ENCODE data around the gene SRRT.

The SRRT gene

DNA sequence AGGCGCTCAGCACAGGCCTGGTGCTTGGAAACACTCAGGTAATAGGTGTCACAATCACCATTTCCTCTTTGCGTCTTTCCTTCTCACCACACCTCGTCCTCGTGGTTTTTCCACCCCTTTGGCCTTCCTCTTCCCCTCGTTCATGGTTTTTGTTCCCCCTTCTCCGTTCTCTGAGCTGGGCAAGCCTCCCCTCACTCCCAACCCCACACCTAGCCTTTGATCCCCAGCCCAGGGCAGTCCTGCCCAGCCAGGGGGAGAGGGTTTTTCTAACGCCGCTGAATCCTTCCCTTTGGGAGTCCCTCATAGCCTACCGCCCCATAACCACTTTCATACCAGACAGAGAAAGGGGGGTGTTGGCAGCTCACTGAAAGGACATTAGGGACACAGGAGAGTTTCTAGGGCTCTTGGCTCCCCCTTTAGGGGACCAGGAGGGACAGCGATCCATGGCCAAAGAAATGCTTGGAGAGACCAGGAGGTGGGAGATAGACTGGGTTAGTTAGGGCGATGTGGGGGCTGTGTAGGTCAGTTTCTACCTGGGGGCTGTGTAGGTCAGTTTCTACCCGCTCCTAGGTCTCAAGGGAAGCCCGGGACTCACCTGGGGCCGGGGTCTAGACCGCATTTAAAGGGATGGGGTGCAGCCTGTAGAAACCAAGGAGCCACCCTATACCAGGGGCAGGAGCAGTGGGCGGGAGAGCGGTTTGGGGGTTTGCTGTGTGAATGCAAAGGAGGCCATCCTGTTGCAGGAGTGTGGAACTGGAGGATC lies 49.0 kb upstream of the SRRT start (continued):
- TF ChIP-seq PRDM4 (tag by site-specific recombination; IDR thresholded peaks at IDR 0.05) (peak; percentile 75), ZBTB17 (tag by site-specific recombination; IDR thresholded peaks at IDR 0.05) (0 out of 2 replicates have a peak, but pooled peaks have one; percentile 9), ZBTB48 (tag by site-specific recombination; IDR thresholded peaks at IDR 0.05) (peak; percentile 72; the same call in 1 of the 2 replicates), ZNF391 (tag by site-specific recombination; IDR thresholded peaks at IDR 0.05; ENCODE audit: borderline replicate concordance, low read depth) (no peak), ZNF610 (tag by site-specific recombination; IDR thresholded peaks at IDR 0.05; ENCODE audit: borderline replicate concordance) (no peak), CTCF (tag by site-specific recombination; IDR thresholded peaks at IDR 0.05) (peak; percentile 57; the same call in 1 of the 2 replicates)

DNA sequence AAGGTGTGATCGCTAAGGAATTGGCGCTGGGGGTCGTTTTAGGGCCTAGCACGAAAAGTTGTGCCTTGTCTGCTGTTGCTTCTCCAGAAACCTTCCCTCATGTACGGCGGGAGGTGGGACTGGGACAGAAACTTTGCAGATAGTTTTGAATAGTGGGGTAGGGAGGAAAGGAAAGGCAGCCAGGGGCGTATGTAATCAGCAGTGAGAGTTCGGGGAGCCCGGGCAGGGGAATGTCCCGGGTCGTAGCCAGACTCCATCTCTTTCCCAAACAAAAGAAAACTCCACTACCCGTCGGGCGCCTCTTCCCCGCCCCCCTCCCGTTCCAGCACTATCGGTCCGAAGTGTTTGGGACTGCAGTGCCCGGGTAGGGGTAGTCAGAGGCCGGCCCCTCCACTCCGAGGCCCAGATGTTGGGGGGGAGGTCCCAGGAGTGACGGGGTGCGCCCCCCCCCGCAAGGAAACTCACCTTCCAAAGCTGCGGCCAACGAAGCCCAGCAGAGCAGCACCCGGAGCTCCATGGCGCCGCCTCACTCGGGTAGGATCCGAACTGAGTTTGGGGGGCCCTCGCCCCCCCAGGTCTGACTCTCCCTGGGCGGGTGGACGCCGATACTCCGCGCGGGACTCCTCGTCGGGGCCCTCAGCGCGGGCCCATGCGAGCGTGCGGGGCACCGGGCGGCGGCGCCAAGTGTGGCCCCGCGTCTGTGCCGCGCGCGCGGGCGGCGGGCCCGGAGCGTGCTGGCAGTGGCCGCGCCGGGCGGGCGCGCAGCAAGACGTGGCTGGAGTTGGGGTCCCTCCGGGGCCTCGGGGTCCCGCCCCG lies 48.2 kb upstream of the SRRT start:
- ChIA-PET POLR2A (interaction anchor here (0.6 to 2.7 kb wide), 17 partner anchors 8 to 397 kb away, joined by 3 to 25 read pairs (median 5); partner anchors contain the start of genes MEPCE, POP7, SLC12A9 and SRRT), CTCF (interaction anchor here (0.6 to 2.0 kb wide), 11 partner anchors 10 to 654 kb away, joined by 3 to 13 read pairs (median 5); partner anchors contain the start of gene SLC12A9)
- Histone ChIP-seq H3K4me3 (ENCODE audit: low read depth, low read length) (peak overlapping the region; percentile 82), H3K9me3 (ENCODE audit: control insufficient read depth, insufficient read depth, low read depth, low read length) (no peaks in the 10 kb centered on the region), H3K27ac (ENCODE audit: extremely low read depth, low read depth, low read length) (peak overlapping the region; percentile 91; the same call in 1 of the 2 replicates), H3K4me1 (ENCODE audit: control insufficient read depth, insufficient read depth, low read length) (no peaks in the 10 kb centered on the region), H3K36me3 (ENCODE audit: control insufficient read depth in 2 of 2, insufficient read depth in 1 of 2, low read length in 2 of 2) (peaks cover 10 to 29% of the 10 kb centered on the region in 2 experiments; a peak in 2 of 3 replicates)
- TF ChIP-seq PATZ1 (tag by site-specific recombination; IDR thresholded peaks at IDR 0.05) (peak; percentile 93), ZNF335 (tag by site-specific recombination; conservative IDR thresholded peaks at IDR 0.05) (peak; percentile 55), ZBTB8A (tag by site-specific recombination; IDR thresholded peaks at IDR 0.05) (peak; percentile 30; the same call in 1 of the 2 replicates), PRDM4 (tag by site-specific recombination; IDR thresholded peaks at IDR 0.05) (no peak), ZBTB20 (tag by site-specific recombination; IDR thresholded peaks at IDR 0.05) (peak; percentile 77), ZNF660 (tag by site-specific recombination; IDR thresholded peaks at IDR 0.05) (peak; percentile 25; the same call in 1 of the 2 replicates), ZNF510 (tag by site-specific recombination; IDR thresholded peaks at IDR 0.05; ENCODE audit: insufficient replicate concordance) (no peak), KLF9 (tag by site-specific recombination; IDR thresholded peaks at IDR 0.05; ENCODE audit: low read depth) (peak; percentile 38; the same call in 1 of the 2 replicates), ZNF501 (tag by site-specific recombination; IDR thresholded peaks at IDR 0.05) (0 out of 2 replicates have a peak, but pooled peaks have one; percentile 38), FEZF1 (tag by site-specific recombination; IDR thresholded peaks at IDR 0.05) (no peak), GLI4 (tag by site-specific recombination; IDR thresholded peaks at IDR 0.05) (no peak)
- TF ChIP-seq, protein P1, sequence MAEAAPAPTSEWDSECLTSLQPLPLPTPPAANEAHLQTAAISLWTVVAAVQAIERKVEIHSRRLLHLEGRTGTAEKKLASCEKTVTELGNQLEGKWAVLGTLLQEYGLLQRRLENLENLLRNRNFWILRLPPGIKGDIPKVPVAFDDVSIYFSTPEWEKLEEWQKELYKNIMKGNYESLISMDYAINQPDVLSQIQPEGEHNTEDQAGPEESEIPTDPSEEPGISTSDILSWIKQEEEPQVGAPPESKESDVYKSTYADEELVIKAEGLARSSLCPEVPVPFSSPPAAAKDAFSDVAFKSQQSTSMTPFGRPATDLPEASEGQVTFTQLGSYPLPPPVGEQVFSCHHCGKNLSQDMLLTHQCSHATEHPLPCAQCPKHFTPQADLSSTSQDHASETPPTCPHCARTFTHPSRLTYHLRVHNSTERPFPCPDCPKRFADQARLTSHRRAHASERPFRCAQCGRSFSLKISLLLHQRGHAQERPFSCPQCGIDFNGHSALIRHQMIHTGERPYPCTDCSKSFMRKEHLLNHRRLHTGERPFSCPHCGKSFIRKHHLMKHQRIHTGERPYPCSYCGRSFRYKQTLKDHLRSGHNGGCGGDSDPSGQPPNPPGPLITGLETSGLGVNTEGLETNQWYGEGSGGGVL (tag by site-specific recombination; IDR thresholded peaks at IDR 0.05) = peak; percentile 74
- TF ChIP-seq, protein P2, sequence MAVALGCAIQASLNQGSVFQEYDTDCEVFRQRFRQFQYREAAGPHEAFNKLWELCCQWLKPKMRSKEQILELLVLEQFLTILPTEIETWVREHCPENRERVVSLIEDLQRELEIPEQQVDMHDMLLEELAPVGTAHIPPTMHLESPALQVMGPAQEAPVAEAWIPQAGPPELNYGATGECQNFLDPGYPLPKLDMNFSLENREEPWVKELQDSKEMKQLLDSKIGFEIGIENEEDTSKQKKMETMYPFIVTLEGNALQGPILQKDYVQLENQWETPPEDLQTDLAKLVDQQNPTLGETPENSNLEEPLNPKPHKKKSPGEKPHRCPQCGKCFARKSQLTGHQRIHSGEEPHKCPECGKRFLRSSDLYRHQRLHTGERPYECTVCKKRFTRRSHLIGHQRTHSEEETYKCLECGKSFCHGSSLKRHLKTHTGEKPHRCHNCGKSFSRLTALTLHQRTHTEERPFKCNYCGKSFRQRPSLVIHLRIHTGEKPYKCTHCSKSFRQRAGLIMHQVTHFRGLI (tag by site-specific recombination; IDR thresholded peaks at IDR 0.05) = peak; percentile 89

Measured in HEK293 (cell line).